Cerebellar cortex (tissue), 1 donor: ENCODE measurements around the gene DYNC1LI1.

Experiments used
- DNase-seq: peaks from one replicate; pipeline ENCODE4 v3.0.0-alpha.2; 2015; ENCODE audit warnings: low spot score

Gene DYNC1LI1

GRCh38 chr3:32570421-32571191 lies at the start of gene DYNC1LI1:
Gene DYNC1LI1 (minus strand): TSS chr3:32570858. CDS start chr3:32570770, 88 bp downstream.
- peak; percentile 90 for DNase-seq

- DNase-seq: no peak
These were observed 48.7 kb upstream of the DYNC1LI1 start for GRCh38 chr3:32619395-32619794.

GRCh38 chr3:32616267-32616962 lies 45.8 kb upstream of the DYNC1LI1 start:
- no peak for DNase-seq

GRCh38 chr3:32614956-32615355 lies 44.3 kb upstream of the DYNC1LI1 start:
- DNase-seq: no peak

GRCh38 chr3:32613183-32613582 lies 42.5 kb upstream of the DYNC1LI1 start:
- DNase-seq: no peak

- no peak for DNase-seq
These were observed 41.9 kb upstream of the DYNC1LI1 start for GRCh38 chr3:32612547-32612946.

- DNase-seq: no peak
These were observed 36.9 kb upstream of the DYNC1LI1 start for GRCh38 chr3:32607522-32607921.

- no peak for DNase-seq
These were observed 36.3 kb upstream of the DYNC1LI1 start for GRCh38 chr3:32606960-32607359.

- DNase-seq: no peak
These were observed 35.6 kb upstream of the DYNC1LI1 start for GRCh38 chr3:32606277-32606676.

GRCh38 chr3:32603064-32603463 lies 32.4 kb upstream of the DYNC1LI1 start:
- no peak for DNase-seq

- DNase-seq: no peak
These were observed 31.5 kb upstream of the DYNC1LI1 start for GRCh38 chr3:32602206-32602605.

GRCh38 chr3:32601722-32602121 lies 31.1 kb upstream of the DYNC1LI1 start:
- DNase-seq: no peak

- no peak for DNase-seq
These were observed 27.0 kb upstream of the DYNC1LI1 start for GRCh38 chr3:32597656-32598055.

GRCh38 chr3:32596909-32597369 lies 26.3 kb upstream of the DYNC1LI1 start:
- DNase-seq: no peak

GRCh38 chr3:32596282-32596908 lies 25.7 kb upstream of the DYNC1LI1 start:
- no peak for DNase-seq

GRCh38 chr3:32595323-32595722 lies 24.7 kb upstream of the DYNC1LI1 start:
- DNase-seq: no peak

- DNase-seq: peak; percentile 19
These were observed 23.4 kb upstream of the DYNC1LI1 start for GRCh38 chr3:32593903-32594525.

GRCh38 chr3:32592696-32593353 lies 22.2 kb upstream of the DYNC1LI1 start:
- no peak for DNase-seq

- no peak for DNase-seq
These were observed 21.4 kb upstream of the DYNC1LI1 start for GRCh38 chr3:32592011-32592410.

- DNase-seq: no peak
These were observed 20.5 kb upstream of the DYNC1LI1 start for GRCh38 chr3:32591186-32591585.

GRCh38 chr3:32586356-32586755 lies 15.7 kb upstream of the DYNC1LI1 start:
- no peak for DNase-seq

GRCh38 chr3:32584660-32585059 lies 14.0 kb upstream of the DYNC1LI1 start:
- DNase-seq: no peak
